Brain microvascular endothelial cell (primary cell): ENCODE data around the gene KBTBD3.
A peak's percentile ranks its signal among the peaks of the same experiment; 100 is the strongest.

Experiments
- DNase-seq: peaks from one replicate; pipeline ENCODE4 v3.0.0-alpha.2; 2020
- H3K27ac ChIP-seq: fragments of 250-450 bp; sonication (Bioruptor Pico); 2 replicates; pipeline ENCODE4 v1.5.1; 2020; ENCODE audit warnings: mild to moderate bottlenecking, moderate library complexity
- H3K27me3 ChIP-seq: fragments of 250-450 bp; sonication (Bioruptor Pico); replicated peaks from 2 replicates; pipeline ENCODE4 v1.5.1; 2020; ENCODE audit warnings: mild to moderate bottlenecking
- H3K36me3 ChIP-seq: fragments of 250-450 bp; sonication (Bioruptor Pico); replicated peaks from 2 replicates; pipeline ENCODE4 v1.5.1; 2020; ENCODE audit warnings: mild to moderate bottlenecking
- H3K4me3 ChIP-seq: 2 replicates; pipeline ENCODE4 v1.5.1; 2011; ENCODE audit warnings: low read depth, mild to moderate bottlenecking, control low read depth, low read length, moderate library complexity
- CTCF ChIP-seq: IDR thresholded peaks from 2 replicates; pipeline ENCODE4 v1.5.1; 2011; ENCODE audit warnings: low read depth, mild to moderate bottlenecking, moderate library complexity, low read length, control low read depth, inconsistent platforms; ENCODE audit errors: missing control alignments
- in situ Hi-C: cut with HindIII; loops from 2 replicates; pipeline ENCODE4 v1.10.0; 2017; ENCODE audit warnings: low sequenced_read_pairs, low pct_ligation_motif_present

KBTBD3 gene

GRCh38 chr11:106021967-106022794 lies 55.0 kb downstream of the KBTBD3 start, which contains the start of gene MSANTD4:
Gene MSANTD4, minus strand, starts transcription at chr11:106022240. Its CDS starts 11,323 bp downstream, at chr11:106010917.
- DNase-seq = peak; percentile 100
- peak within 1 kb of the TSS; percentile 70 for H3K27ac ChIP-seq
- no peak for TF ChIP-seq CTCF
- in situ Hi-C loops = no loop called here
- H3K4me3 ChIP-seq = peak within 1 kb of the TSS; percentile 90
- H3K36me3 ChIP-seq = no peaks in the 10 kb centered on the region
- no peaks in the 10 kb centered on the region for H3K27me3 ChIP-seq

- no peak for TF ChIP-seq CTCF
- peak overlapping the region; percentile 70 for H3K27ac ChIP-seq
- in situ Hi-C loops = no loop called here
- DNase-seq = no peak
- H3K4me3 ChIP-seq = peak overlapping the region; percentile 90
- no peaks in the 10 kb centered on the region for H3K36me3 ChIP-seq
- no peaks in the 10 kb centered on the region for H3K27me3 ChIP-seq
These were observed 55.8 kb downstream of the KBTBD3 start for GRCh38 chr11:106021181-106021966.

GRCh38 chr11:106017093-106017492 lies 60.1 kb downstream of the KBTBD3 start:
- no peak for TF ChIP-seq CTCF
- no peaks in the 10 kb centered on the region for H3K27me3 ChIP-seq
- H3K27ac ChIP-seq = no peak overlapping the region
- H3K36me3 ChIP-seq = no peaks in the 10 kb centered on the region
- H3K4me3 ChIP-seq = no peak overlapping the region
- DNase-seq = no peak
- in situ Hi-C loops = no loop called here

- peaks cover 4% of the 10 kb centered on the region for H3K36me3 ChIP-seq
- TF ChIP-seq CTCF = no peak
- no peak overlapping the region for H3K4me3 ChIP-seq
- DNase-seq = no peak
- in situ Hi-C loops = no loop called here
- H3K27me3 ChIP-seq = no peaks in the 10 kb centered on the region
- H3K27ac ChIP-seq = no peak overlapping the region
These were observed 62.1 kb downstream of the KBTBD3 start for GRCh38 chr11:106015066-106015465.

GRCh38 chr11:106014620-106015019 lies 62.5 kb downstream of the KBTBD3 start:
- in situ Hi-C loops = no loop called here
- Histone ChIP-seq H3K36me3 (peaks cover 8% of the 10 kb centered on the region), H3K27ac (no peak overlapping the region), H3K4me3 (no peak overlapping the region), H3K27me3 (no peaks in the 10 kb centered on the region)
- no peak for TF ChIP-seq CTCF
- DNase-seq = no peak
